Fibroblast of skin of abdomen (primary cell): Measurements from ENCODE around the gene MINK1.

Source experiments
- DNase-seq: peaks from one replicate; pipeline ENCODE4 v3.0.0-alpha.2; 2013

MINK1 gene

GRCh38 chr17:4879601-4880000, 46.5 kb downstream of the MINK1 start:
- DNase-seq: no peak

- DNase-seq: no peak
Observed at GRCh38 chr17:4880857-4881256, 47.7 kb downstream of the MINK1 start.

DNA sequence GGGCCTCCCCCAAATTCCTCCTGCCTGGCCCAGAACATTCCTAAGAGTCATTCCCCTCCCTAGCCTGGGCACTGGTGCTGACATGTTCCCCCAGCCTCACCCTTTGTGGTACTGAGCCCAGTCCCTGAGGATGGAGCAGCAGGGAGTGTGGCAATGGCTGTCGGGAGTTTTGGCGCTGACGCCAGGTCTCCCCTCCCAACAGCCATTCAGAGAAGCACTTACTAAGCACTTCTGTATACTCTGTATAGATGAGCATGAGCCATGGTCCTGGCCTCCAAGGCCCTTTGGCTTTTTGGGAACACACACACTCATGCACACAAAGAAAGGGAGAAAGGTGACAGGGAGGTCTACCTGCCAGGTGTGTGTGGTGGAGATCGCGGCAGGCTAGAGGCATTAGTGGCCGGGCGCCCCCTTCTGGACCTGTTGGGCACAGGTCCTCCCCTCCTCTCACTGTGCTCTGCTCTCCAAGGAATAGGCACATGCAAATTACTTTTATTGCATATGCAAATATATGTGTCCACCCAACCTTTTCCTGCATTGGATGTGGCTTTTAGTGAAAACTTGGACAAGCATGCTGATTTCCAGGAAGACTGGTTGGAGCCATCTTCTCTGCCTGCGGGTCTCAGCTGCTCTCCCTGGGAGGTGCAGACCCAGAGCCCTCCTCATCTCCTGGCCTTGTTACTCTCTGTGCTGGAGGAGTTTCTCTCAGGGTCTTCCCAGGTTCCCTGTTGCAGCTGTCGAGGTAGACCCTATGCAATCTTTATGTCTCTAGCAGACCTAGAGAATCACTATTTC, 48.8 kb downstream of the MINK1 start:
- no peak for DNase-seq

DNA sequence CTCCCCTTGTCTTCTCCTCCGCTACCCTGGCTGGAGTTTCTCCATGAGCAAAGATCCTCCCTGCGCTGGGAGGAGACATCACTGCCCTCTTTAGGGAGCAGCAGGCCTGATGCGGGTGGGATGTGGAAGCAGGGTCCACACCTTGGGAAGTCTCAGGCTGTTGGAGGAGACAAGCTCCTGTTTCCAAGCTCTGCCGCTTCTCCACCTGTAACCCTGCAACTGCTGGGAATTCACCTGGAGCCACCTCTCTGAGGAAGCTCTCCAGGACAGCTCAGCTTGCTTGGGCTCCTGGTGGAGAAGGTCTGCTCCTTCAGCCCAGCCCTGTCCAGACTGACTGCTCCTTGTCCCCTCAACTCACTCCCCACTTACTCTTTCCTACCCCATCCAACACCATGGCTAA, 51.3 kb downstream of the MINK1 start:
- DNase-seq: no peak

- DNase-seq: no peak
Observed at GRCh38 chr17:4886830-4887229, 53.7 kb downstream of the MINK1 start.

DNA sequence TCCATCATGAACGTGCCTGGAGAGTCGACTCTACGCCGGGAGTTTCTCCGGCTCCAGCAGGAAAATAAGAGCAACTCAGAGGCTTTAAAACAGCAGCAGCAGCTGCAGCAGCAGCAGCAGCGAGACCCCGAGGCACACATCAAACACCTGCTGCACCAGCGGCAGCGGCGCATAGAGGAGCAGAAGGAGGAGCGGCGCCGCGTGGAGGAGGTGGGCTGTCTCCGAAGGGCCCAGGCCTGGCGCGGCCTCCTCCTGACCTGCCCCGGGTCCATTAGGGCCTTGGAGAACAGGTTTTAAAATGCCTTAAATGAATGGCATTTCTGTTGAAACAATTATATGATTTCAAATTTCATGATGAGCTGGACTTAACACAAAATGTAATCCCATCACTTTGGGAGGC, 54.4 kb downstream of the MINK1 start:
- no peak for DNase-seq

DNA sequence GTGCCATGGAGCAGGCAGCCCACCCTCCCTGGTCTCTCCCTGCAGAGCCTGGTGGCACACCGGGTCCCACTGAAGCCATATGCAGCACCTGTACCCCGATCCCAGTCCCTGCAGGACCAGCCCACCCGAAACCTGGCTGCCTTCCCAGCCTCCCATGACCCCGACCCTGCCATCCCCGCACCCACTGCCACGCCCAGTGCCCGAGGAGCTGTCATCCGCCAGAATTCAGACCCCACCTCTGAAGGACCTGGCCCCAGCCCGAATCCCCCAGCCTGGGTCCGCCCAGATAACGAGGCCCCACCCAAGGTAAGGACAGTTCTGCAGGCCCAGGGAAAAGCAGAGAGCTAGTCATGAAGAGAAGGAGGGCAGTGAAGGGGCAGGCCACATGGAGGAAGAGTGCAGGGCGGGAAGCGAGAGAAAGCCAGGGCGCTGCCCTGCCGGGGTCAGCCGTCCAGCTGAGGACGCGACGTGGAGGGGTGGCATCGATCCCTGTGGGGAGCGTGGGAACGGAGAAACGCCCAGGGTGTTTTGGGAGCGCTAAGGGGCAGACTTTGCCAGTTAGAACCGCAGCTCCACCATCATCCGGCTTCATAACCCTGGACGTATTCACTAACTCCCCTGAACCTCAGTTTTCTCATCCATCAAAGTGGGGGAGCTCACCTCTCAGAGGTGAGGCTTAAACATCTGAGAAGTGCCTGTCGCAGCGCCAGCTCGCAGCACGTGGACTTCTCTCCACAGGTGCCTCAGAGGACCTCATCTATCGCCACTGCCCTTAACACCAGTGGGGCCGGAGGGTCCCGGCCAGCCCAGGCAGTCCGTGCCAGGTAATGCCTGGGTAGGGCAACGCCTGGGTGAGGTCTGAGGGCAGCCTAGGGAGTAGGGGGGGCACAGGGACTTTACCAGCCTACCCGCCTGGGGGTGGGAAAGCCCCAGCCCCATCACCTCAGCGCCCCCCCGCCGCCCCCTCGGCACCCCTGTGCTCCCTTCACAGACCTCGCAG, 58.6 kb downstream of the MINK1 start:
- no peak for DNase-seq

GRCh38 chr17:4892499-4893221, 59.5 kb downstream of the MINK1 start:
- DNase-seq: no peak

- DNase-seq: no peak
Observed at GRCh38 chr17:4893272-4893671, 60.1 kb downstream of the MINK1 start.

GRCh38 chr17:4893721-4894560, 60.8 kb downstream of the MINK1 start:
- DNase-seq: no peak

DNA sequence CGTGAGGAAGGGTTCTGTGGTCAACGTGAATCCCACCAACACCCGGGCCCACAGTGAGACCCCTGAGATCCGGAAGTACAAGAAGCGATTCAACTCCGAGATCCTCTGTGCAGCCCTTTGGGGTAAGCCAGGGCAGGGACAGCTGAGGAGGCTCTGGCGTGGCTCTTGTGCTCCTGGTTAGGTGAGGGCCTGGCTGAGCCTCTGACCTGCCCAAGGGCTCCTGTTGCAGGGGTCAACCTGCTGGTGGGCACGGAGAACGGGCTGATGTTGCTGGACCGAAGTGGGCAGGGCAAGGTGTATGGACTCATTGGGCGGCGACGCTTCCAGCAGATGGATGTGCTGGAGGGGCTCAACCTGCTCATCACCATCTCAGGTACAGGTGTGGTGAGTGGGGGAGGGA, 62.0 kb downstream of the MINK1 start:
- DNase-seq: no peak

- DNase-seq: no peak
Observed at GRCh38 chr17:4895657-4896331, 62.7 kb downstream of the MINK1 start.

GRCh38 chr17:4896332-4897197, 63.4 kb downstream of the MINK1 start:
- DNase-seq: no peak

- DNase-seq: no peak
Observed at GRCh38 chr17:4897198-4897687, 64.1 kb downstream of the MINK1 start.

GRCh38 chr17:4897785-4898184, 64.6 kb downstream of the MINK1 start:
- no peak for DNase-seq

GRCh38 chr17:4898351-4898750, 65.2 kb downstream of the MINK1 start:
- no peak for DNase-seq

- DNase-seq: no peak
Observed at GRCh38 chr17:4898927-4899326, 65.8 kb downstream of the MINK1 start.

DNA sequence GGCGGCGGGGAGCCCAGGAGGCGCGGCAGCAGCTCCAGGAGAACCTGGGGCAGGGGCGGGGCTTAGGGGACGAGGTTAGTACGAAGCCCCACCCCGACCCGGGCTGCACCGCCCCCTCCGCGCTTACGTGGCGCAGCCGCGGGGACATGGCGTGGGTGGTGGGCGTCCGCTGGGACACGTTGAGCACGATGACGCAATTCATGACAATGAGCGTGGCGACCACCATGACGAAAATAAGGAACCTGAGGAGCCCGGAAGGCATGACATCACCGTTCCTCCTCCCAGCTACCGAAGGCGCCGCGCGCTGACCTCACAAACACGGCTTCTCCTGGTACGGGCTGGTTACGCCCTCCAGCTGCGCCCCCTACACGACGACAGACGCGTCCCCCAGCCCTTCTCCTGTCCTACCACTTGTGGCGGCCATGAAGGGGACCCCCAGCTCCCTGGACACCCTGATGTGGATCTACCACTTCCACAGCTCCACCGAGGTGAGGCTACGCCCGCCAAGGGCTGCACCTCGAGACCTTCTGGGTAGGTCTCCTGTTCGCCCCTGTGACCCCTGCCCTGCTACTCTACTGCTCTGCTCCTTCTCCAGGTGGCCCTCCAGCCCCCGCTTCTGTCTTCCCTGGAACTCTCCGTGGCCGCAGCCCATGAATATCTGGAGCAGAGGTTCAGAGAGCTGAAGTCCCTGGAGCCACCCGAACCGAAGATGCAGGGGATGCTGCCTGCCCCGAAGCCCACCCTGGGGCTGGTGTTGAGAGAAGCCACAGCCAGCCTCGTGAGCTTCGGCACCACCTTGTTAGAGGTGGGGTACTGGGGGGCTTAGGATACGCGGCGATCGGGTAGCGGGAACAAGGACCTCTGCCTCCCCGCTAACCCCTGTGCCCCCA, 66.4 kb downstream of the MINK1 start, which contains the start of gene C17orf107:
Gene C17orf107 (plus strand): TSS at position 196 of the 890 bp plus-strand sequence. CDS start 227 bp downstream, at position 423.
- DNase-seq: peak; percentile 79
